Neural cell (in vitro differentiated cells): ENCODE results near the gene NR2F1-AS1. TPM values are rescaled to one million over a fixed set of nuclear protein-coding genes. Genes with fewer than 3 reads are reported as not detected.
"Not testable (repeated sequence)": the region's sequence is repeated elsewhere in the genome, so short reads cannot be mapped to it uniquely, and the experiment has no call there.

Source experiments
- H2AFZ ChIP-seq: fragments of 200-600, 300-800 bp; sonication (generic), shearing (Covaris generic); 2 replicates; pipeline ENCODE4 v1.6.0; 2014; ENCODE audit warnings: low read depth, mild to moderate bottlenecking, antibody characterized with exemption, low read length, moderate library complexity
- H3F3A ChIP-seq: fragments of 200-600 bp; shearing (Covaris generic); 2 replicates; pipeline ENCODE4 v1.6.1; 2016; ENCODE audit warnings: mild to moderate bottlenecking, moderate library complexity, mixed read lengths, antibody characterized with exemption, low read length; ENCODE audit not compliant: insufficient read depth, poor library complexity, severe bottlenecking
- H3K27ac ChIP-seq: fragments of 200-600, 300-800 bp; sonication (generic), shearing (Covaris generic); 2 replicates; pipeline ENCODE4 v1.5.1; 2014; ENCODE audit warnings: mild to moderate bottlenecking, low read length, moderate library complexity
- H3K27me3 ChIP-seq: fragments of 300-800, 200-600 bp; sonication (generic), shearing (Covaris generic); 2 replicates; pipeline ENCODE4 v1.6.0; 2014; ENCODE audit warnings: mild to moderate bottlenecking, low read depth, low read length, moderate library complexity; ENCODE audit not compliant: insufficient read depth
- H3K36me3 ChIP-seq: fragments of 300-800, 200-600 bp; sonication (generic), shearing (Covaris generic); 2 replicates; pipeline ENCODE4 v1.5.1; 2014; ENCODE audit warnings: mild to moderate bottlenecking, antibody characterized with exemption, low read length, moderate library complexity; ENCODE audit not compliant: insufficient read depth
- H3K4me2 ChIP-seq: fragments of 300-800, 200-600 bp; sonication (generic), shearing (Covaris generic); 2 replicates; pipeline ENCODE4 v1.6.0; 2014; ENCODE audit warnings: mild to moderate bottlenecking, low read length
- H3K4me3 ChIP-seq: fragments of 300-800, 200-600 bp; sonication (generic), shearing (Covaris generic); 2 replicates; pipeline ENCODE4 v1.5.1; 2014; ENCODE audit warnings: mild to moderate bottlenecking, low read length, moderate library complexity
- H3K79me2 ChIP-seq: fragments of 200-600 bp; shearing (Covaris generic); replicated peaks from 2 replicates; pipeline ENCODE4 v1.6.0; 2014; ENCODE audit warnings: mild to moderate bottlenecking, low read length, moderate library complexity; ENCODE audit not compliant: insufficient read depth
- H3K9ac ChIP-seq: fragments of 300-800, 200-600 bp; sonication (generic), shearing (Covaris generic); 2 replicates; pipeline ENCODE4 v1.6.1; 2016; ENCODE audit warnings: mild to moderate bottlenecking, low read length, mixed read lengths
- H3K9me2 ChIP-seq: fragments of 200-600 bp; shearing (Covaris generic); 2 replicates; pipeline ENCODE4 v1.6.1; 2016; ENCODE audit warnings: mild to moderate bottlenecking, low read length, mixed read lengths; ENCODE audit not compliant: insufficient read depth
- H3K9me3 ChIP-seq: fragments of 200-600, 300-800 bp; sonication (generic), shearing (Covaris generic); 2 replicates; pipeline ENCODE4 v1.6.1; 2016; ENCODE audit warnings: mild to moderate bottlenecking, mixed run types, low read length, moderate library complexity, mixed read lengths
- H4K20me1 ChIP-seq: fragments of 200-600 bp; shearing (Covaris generic); 2 replicates; pipeline ENCODE4 v1.6.1; 2016; ENCODE audit warnings: mild to moderate bottlenecking, mixed run types; ENCODE audit not compliant: insufficient read depth
- EP300 ChIP-seq: fragments of 450-650 bp; conservative IDR thresholded peaks from 2 replicates; pipeline ENCODE4 v1.6.1; 2014; ENCODE audit warnings: antibody characterized with exemption, mild to moderate bottlenecking, moderate library complexity; ENCODE audit not compliant: poor library complexity, severe bottlenecking
- EZH2 ChIP-seq: fragments of 200-600, 300-800 bp; shearing (Covaris generic), sonication (generic); IDR thresholded peaks from 2 replicates; pipeline ENCODE4 v1.6.1; 2014; ENCODE audit warnings: antibody characterized with exemption, low read length, borderline replicate concordance, mild to moderate bottlenecking; ENCODE audit not compliant: insufficient read depth, poor library complexity, severe bottlenecking
- MXI1 ChIP-seq: fragments of 450-650 bp; conservative IDR thresholded peaks from 2 replicates; pipeline ENCODE4 v1.6.1; 2014; ENCODE audit warnings: antibody characterized with exemption, mild to moderate bottlenecking; ENCODE audit not compliant: poor library complexity, severe bottlenecking
- POLR2AphosphoS5 ChIP-seq: IDR thresholded peaks from 2 replicates; pipeline ENCODE4 v1.6.1; 2012
- RAD21 ChIP-seq: fragments of 450-650 bp; conservative IDR thresholded peaks from 2 replicates; pipeline ENCODE4 v1.6.1; 2014; ENCODE audit warnings: antibody characterized with exemption, mild to moderate bottlenecking, moderate library complexity
- SMC3 ChIP-seq: fragments of 450-650 bp; conservative IDR thresholded peaks from 2 replicates; pipeline ENCODE4 v1.6.1; 2014; ENCODE audit warnings: antibody characterized with exemption, mild to moderate bottlenecking, moderate library complexity; ENCODE audit not compliant: poor library complexity
- TAF1 ChIP-seq: IDR thresholded peaks from 2 replicates; pipeline ENCODE4 v1.6.1; 2012; ENCODE audit warnings: low read depth
- polyA plus RNA-seq: library from polyadenylated mRNA; depleted of rRNA; stranded (reverse); fragments of >200 nt; gene quantifications from 2 replicates; pipeline ENCODE4 v1.2.3, GENCODE V29; 2014
- TF ChIP-seq, protein P1 (sequence below): fragments of 450-650 bp; IDR thresholded peaks from 2 replicates; pipeline ENCODE4 v1.5.1; 2014; ENCODE audit warnings: antibody characterized with exemption, mild to moderate bottlenecking, moderate library complexity; ENCODE audit not compliant: poor library complexity, severe bottlenecking
- TF ChIP-seq, protein P2 (sequence below): IDR thresholded peaks from 2 replicates; pipeline ENCODE4 v1.6.1; 2012; ENCODE audit warnings: borderline replicate concordance

The NR2F1-AS1 gene
- polyA plus RNA-seq, 1 donor from 2014 or later, result 0.24 TPM

DNA sequence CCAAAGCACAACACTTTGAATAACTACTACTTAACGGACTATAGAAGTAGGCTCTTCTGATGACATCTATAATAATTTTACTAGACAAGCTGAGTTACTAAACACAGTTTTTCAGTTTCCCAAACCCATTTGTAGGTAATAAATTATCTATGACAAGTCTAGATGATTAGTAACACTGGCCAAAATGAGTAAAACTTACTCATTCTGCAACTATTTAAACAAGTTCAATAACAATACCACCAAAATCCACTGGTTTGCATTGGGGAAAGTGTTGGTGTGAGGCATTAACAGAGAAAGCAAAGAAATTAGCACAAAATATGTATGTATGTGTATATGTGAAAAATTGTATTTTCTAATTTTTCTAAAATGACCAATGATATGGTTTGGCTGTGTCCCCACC is 119.3 kb downstream of the NR2F1-AS1 start:
- H3F3A ChIP-seq, result no peaks in the 10 kb centered on the region
- H3K9ac ChIP-seq, result no peak overlapping the region
- H3K4me2 ChIP-seq, result no peak overlapping the region
- no peaks in the 10 kb centered on the region for H3K9me2 ChIP-seq
- H3K27ac ChIP-seq, result no peak overlapping the region
- TF ChIP-seq RAD21, result no peak
- TF ChIP-seq EZH2, result no peak
- no peak for TF ChIP-seq TAF1
- TF ChIP-seq, protein P1, sequence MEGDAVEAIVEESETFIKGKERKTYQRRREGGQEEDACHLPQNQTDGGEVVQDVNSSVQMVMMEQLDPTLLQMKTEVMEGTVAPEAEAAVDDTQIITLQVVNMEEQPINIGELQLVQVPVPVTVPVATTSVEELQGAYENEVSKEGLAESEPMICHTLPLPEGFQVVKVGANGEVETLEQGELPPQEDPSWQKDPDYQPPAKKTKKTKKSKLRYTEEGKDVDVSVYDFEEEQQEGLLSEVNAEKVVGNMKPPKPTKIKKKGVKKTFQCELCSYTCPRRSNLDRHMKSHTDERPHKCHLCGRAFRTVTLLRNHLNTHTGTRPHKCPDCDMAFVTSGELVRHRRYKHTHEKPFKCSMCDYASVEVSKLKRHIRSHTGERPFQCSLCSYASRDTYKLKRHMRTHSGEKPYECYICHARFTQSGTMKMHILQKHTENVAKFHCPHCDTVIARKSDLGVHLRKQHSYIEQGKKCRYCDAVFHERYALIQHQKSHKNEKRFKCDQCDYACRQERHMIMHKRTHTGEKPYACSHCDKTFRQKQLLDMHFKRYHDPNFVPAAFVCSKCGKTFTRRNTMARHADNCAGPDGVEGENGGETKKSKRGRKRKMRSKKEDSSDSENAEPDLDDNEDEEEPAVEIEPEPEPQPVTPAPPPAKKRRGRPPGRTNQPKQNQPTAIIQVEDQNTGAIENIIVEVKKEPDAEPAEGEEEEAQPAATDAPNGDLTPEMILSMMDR, result no peak
- no peak for TF ChIP-seq MXI1
- TF ChIP-seq POLR2AphosphoS5, result no peak
- no peak for TF ChIP-seq SMC3
- TF ChIP-seq, protein P2, sequence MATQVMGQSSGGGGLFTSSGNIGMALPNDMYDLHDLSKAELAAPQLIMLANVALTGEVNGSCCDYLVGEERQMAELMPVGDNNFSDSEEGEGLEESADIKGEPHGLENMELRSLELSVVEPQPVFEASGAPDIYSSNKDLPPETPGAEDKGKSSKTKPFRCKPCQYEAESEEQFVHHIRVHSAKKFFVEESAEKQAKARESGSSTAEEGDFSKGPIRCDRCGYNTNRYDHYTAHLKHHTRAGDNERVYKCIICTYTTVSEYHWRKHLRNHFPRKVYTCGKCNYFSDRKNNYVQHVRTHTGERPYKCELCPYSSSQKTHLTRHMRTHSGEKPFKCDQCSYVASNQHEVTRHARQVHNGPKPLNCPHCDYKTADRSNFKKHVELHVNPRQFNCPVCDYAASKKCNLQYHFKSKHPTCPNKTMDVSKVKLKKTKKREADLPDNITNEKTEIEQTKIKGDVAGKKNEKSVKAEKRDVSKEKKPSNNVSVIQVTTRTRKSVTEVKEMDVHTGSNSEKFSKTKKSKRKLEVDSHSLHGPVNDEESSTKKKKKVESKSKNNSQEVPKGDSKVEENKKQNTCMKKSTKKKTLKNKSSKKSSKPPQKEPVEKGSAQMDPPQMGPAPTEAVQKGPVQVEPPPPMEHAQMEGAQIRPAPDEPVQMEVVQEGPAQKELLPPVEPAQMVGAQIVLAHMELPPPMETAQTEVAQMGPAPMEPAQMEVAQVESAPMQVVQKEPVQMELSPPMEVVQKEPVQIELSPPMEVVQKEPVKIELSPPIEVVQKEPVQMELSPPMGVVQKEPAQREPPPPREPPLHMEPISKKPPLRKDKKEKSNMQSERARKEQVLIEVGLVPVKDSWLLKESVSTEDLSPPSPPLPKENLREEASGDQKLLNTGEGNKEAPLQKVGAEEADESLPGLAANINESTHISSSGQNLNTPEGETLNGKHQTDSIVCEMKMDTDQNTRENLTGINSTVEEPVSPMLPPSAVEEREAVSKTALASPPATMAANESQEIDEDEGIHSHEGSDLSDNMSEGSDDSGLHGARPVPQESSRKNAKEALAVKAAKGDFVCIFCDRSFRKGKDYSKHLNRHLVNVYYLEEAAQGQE, result no peak
- no peak for TF ChIP-seq EP300
- no peak overlapping the region for H2AFZ ChIP-seq
- H3K4me3 ChIP-seq, result no peak overlapping the region
- no peaks in the 10 kb centered on the region for H3K9me3 ChIP-seq
- no peaks in the 10 kb centered on the region for H4K20me1 ChIP-seq
- H3K36me3 ChIP-seq, result no peaks in the 10 kb centered on the region
- no peaks in the 10 kb centered on the region for H3K27me3 ChIP-seq
- no peaks in the 10 kb centered on the region for H3K79me2 ChIP-seq

DNA sequence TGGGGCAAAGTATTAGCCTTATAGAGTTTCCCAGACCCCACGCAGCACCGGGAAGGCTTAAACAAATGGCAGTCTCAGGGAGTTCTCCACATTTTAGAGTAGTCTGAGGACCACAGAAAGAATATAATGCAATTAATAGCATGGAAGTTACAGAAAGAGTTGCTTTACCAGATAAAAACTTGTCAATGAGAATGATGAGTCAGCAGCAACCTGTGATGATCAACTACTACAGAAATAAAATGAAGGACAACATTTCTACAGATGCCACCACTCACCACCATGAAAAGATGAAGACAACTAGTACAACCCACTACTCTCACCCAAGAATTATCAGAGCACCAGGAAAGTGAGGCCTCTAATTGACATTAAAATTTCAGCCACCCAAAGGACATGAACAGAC is 120.7 kb downstream of the NR2F1-AS1 start:
- H3F3A ChIP-seq, result no peaks in the 10 kb centered on the region
- H3K27ac ChIP-seq, result no peak overlapping the region
- H3K4me3 ChIP-seq, result no peak overlapping the region
- no peak overlapping the region for H2AFZ ChIP-seq
- H3K36me3 ChIP-seq, result no peaks in the 10 kb centered on the region
- no peaks in the 10 kb centered on the region for H3K27me3 ChIP-seq
- H3K9ac ChIP-seq, result no peak overlapping the region
- TF ChIP-seq EZH2, result no peak
- TF ChIP-seq POLR2AphosphoS5, result no peak
- TF ChIP-seq, protein P1, result no peak
- no peak for TF ChIP-seq EP300
- no peak for TF ChIP-seq MXI1
- H3K9me3 ChIP-seq, result no peaks in the 10 kb centered on the region
- no peak overlapping the region for H3K4me2 ChIP-seq
- H3K79me2 ChIP-seq, result no peaks in the 10 kb centered on the region
- H4K20me1 ChIP-seq, result no peaks in the 10 kb centered on the region
- no peaks in the 10 kb centered on the region for H3K9me2 ChIP-seq

DNA sequence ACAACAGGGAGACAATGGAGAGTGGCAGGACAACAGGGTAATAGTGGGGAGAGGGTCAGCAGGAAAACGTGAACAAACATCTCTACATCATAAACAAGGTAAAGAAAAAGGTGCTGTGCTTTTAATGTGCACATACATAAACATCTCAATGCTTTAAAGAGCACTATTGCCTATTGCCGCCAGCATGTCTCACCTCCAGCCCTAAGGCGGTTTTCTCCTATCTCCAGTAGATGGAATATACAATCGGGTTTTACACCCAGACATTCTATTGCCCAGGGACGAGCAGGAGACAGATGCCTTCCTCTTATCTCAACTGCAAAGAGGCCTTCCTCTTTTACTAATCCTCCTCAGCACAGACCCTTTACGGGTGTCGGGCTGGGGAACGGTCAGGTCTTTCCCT is 124.2 kb downstream of the NR2F1-AS1 start:
- not testable (repeated sequence) for H3K36me3 ChIP-seq, H3K9ac ChIP-seq, H3K9me3 ChIP-seq, H3K27ac ChIP-seq, H4K20me1 ChIP-seq, H3K4me3 ChIP-seq, H3K4me2 ChIP-seq, H2AFZ ChIP-seq, H3F3A ChIP-seq, H3K79me2 ChIP-seq, H3K27me3 ChIP-seq, H3K9me2 ChIP-seq
